GM11168 (cell line): ENCODE data around the gene KCNK5.

Experiments used
- in situ Hi-C: fragments of 300-500 bp; cut with MboI; formaldehyde crosslinking; loops from one replicate; pipeline ENCODE4 v1.12.0; 2022; ENCODE audit warnings: low sequenced_read_pairs; ENCODE audit not compliant: unreplicated experiment

Gene KCNK5

DNA sequence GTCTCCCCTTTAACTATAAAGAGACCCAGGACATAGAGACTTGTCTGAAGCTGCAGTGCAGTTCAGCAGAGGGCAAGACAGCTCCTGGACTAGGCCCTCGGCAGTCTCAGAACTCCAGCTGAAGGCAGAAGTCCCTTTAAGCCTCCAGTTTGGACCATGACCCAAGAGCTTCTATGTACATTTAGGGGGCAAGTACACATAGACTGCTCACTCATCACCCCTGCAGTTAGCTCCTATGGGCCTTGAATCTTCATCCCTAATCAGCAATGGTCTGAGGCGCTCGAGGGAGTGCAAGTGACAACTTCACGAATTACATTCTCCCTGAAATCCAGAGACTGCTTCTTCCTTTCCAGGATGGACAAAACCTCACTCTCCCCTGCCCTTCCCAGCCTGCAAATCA, 47.4 kb downstream of the KCNK5 start:
- in situ Hi-C loops: no loop called here

- in situ Hi-C loops: no loop called here
Observed at GRCh38 chr6:39181333-39181732, 47.9 kb downstream of the KCNK5 start.

GRCh38 chr6:39178804-39179203, 50.5 kb downstream of the KCNK5 start:
- in situ Hi-C loops: no loop called here

DNA sequence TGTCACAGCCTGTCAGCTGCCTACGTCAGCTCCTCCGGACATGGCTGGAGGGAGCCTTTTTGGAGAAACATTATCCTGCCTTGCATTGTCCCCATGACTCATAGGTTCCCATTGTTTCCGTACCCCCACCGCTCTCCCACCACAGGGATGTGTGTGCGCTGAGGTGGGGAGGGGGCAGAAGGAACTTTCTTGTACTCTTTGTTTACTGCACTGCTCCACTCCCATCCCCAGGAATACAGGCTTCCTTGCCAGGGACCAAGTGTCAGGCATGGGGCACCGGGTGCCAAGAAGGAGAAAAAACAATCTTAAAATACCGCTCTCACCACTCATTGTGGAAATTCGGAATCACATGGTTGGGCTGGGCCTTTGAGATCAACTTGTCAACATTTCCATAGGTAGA, 51.0 kb downstream of the KCNK5 start:
- in situ Hi-C loops: no loop called here

GRCh38 chr6:39177130-39177529, 52.1 kb downstream of the KCNK5 start:
- in situ Hi-C loops: no loop called here

GRCh38 chr6:39173270-39173669, 56.0 kb downstream of the KCNK5 start:
- in situ Hi-C loops: no loop called here

GRCh38 chr6:39172377-39172757, 56.9 kb downstream of the KCNK5 start:
- in situ Hi-C loops: no loop called here

DNA sequence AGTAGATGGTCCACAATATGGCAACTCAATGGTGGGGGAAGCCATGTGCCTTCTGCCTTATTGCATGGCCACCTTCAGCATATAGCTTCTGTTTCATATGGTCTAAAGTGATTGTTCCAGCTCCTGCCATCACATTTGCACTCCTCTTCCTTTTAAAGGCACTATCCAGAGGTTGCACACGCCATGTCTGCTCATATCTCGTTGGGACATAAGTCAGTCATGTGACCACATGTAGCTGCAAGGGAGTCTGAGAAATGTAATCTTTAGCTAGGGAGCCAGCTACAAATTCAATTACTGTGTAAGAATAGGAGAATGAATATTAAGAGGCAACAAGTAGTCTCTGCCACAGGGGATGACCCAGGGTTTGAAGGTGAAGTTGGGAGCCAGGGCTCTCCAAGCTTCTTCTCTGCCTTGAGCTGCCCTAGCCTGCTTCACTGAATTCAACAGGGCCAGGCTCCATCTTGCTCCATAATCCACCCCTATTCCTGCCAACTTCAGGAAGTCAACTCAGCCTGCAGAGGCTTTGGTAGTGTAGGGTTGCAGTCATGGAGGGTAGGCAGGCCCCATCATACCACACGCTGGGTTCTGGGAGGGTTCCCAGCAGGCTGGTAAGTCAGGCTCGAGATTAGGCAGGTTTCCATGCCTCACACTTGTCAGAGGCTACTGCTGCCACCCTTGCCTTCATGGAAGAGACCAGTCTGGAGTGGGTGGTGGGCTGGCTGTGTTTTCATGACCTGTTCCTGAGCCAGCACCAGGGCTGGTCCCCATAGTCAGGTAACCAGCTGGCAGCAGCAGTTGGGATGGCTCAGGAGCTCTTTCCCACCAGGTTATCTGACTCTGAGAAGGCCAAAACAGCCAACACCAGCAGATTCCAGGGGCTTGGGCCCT, 57.5 kb downstream of the KCNK5 start:
- in situ Hi-C loops: no loop called here

DNA sequence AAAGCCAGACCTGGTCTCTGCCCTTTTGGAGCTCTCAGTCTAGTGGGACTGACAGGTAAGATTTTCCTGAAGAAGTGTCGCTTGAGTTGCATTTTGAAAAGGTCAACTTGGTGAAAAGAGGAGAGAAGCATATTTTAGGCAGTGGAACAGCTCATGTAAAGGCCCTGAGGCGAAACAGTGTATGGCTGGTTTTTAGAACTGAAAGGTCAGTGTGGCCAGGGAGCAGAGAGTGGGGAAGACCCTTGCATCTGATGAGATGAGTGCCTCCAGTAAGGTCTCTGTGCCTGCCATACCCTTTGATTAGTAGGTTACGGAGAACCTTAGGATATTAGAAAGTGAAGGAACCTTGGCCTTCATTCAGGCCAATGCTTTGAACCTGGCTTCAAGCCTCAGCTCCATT, 58.4 kb downstream of the KCNK5 start:
- in situ Hi-C loops: no loop called here

- in situ Hi-C loops: no loop called here
Observed at GRCh38 chr6:39170389-39170788, 58.9 kb downstream of the KCNK5 start.

GRCh38 chr6:39169448-39170344, 59.6 kb downstream of the KCNK5 start:
- in situ Hi-C loops: loop anchor here (5.0 kb wide), 1 partner anchor 133 kb away; no protein-coding TSS in a partner anchor

DNA sequence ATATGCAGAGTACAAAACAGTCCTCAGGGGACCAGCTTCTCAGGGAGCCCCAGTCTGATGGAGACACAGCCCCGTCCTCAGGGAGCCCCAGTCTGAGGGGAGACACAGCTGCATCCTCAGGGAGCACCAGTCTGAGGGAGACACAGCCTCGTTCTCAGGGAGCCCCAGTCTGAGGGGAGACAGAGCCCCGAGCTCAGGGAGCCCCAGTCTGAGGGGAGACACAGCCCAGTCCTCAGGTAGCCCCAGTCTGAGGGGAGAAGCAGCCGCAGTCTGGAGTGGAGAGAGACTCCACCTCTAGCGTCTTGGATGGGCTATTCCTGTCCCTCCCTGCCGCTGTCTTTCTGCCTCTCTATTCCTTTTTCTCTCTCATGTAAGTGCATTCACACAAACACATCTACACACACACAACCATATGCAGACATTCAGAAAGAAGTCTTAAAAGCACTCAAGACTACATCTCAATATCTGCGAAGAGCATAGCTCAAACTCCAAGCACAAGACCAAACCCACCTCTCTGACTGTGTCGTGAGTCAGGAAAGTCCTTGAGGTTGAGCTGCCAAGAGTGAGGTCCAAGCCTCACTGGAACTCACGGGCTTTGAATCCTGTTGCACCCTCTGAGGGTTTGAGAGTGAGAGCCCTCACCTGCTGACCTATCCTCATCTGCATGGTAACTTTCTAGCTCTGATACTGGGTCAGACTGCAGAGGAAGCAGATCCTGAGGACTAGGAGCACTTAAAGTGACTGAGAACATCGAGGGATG, 61.2 kb downstream of the KCNK5 start:
- in situ Hi-C loops: loop anchor here (5.0 kb wide), 1 partner anchor 134 kb away; no protein-coding TSS in a partner anchor

DNA sequence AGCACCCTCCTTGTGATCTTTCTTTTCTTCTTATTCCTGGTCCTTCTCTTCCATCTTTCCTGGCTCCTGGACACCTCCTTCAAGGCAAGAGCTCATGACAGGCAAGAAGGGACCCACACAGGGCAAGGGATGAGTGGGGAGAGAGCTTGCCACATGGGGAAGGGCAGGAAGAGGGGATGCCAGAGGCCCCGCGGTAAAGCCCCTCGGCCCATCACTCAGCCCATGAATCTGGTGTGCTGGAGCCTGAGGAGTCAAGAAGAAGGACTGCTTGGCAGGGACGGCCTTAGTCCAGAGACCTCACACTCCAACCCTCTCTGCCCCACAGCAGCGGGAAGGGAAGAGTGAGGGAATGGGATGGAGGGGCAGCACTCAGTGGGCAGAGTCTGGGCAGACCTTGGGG, 62.0 kb downstream of the KCNK5 start:
- in situ Hi-C loops: loop anchor here (5.0 kb wide), 1 partner anchor 135 kb away; no protein-coding TSS in a partner anchor

GRCh38 chr6:39166912-39167290, 62.4 kb downstream of the KCNK5 start:
- in situ Hi-C loops: loop anchor here (5.0 kb wide), 1 partner anchor 135 kb away; no protein-coding TSS in a partner anchor

DNA sequence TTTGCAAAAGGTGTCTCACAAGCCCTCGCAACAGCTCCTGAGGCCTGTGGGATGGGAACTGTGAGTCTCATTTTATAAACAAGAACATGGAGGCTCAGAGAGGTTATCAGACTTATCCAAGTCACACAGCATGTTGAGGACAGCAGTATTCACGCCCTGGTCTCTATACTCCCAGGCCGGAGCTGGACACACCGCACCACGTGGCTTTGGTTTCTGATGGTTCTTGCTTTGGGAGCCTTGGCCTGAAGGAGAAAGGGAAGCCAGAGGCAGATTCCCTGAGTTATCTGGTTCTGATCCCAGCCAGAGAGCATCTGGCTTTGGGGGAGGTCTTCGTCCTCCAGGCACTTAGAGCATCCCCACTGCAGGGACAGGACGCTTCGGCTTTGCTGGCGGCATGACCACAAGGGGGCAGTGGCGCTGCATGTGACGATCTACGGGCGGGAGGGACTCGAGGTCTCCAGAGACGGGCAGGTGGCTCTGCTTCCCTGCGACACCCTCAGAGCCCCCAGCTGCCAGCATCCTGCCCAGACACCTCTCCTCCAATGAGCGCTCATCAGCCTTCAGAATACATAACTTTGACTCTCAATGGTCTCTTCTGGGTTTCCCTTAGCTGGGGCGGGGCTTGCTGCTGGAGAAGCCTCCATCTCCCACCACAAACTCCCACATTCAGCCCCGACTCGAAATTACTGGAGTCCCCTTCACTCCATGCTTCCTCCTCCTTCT, 62.9 kb downstream of the KCNK5 start:
- in situ Hi-C loops: loop anchor here (5.0 kb wide), 1 partner anchor 136 kb away; no protein-coding TSS in a partner anchor

DNA sequence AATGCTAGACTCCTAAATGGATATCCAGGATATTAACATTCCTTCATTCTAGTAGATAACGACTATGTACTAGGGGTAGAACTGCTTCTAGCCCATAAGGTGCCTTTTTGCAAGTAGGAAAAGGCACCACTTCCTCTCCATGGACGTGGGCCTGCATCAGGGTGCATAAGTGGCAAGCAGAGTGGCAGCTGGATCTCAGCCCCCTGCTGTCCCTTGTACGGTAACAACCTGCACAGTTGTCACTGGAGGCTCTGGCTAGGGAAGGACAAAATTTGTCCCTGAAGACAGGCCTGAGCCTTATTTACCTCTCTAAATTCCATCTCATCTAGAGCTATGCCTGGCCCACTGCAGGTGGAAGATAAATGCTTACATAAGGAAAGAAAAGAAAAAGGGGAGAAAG, 71.8 kb downstream of the KCNK5 start:
- in situ Hi-C loops: no loop called here

DNA sequence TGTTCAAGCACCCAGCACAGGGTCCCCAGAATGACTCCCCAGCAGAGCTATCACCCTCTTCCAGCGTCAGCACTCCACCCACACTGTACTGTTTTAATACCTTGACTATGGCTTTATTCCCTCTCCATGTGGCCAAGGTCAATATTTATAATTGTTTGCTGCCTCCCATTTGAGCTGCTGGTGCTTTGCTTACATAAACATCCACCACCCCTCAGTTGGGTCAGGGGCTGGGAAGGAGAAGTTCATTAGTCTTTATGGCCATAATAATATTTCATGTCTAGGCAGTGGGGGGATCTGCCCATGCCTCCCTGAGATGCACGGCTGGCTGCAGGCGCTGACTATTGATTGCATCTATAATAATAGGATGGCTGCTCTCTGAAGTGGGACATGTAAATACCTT, 72.5 kb downstream of the KCNK5 start:
- in situ Hi-C loops: no loop called here

GRCh38 chr6:39154705-39155104, 74.6 kb downstream of the KCNK5 start:
- in situ Hi-C loops: no loop called here

- in situ Hi-C loops: no loop called here
Observed at GRCh38 chr6:39153766-39154397, 75.4 kb downstream of the KCNK5 start.
